Transverse colon (tissue), 4 donors: Measurements from ENCODE around the gene ATG101. TPM values are rescaled to one million over a fixed set of nuclear protein-coding genes. Genes with fewer than 3 reads are reported as not detected.
A peak's percentile ranks its signal among the peaks of the same experiment; 100 is the strongest.
"Not testable (repeated sequence)": the region's sequence is repeated elsewhere in the genome, so short reads cannot be mapped to it uniquely, and the experiment has no call there.

Experiments used
- DNase-seq: peaks from one replicate; pipeline ENCODE4 v3.0.0-alpha.2; 2019
- H3K27ac ChIP-seq, 4 donors: fragments of 200-600 bp; sonication (generic); 2 replicates each; pipeline ENCODE4 v1.5.1; 2016 to 2018; ENCODE audit warnings: inconsistent platforms in 4 of 4
- H3K27me3 ChIP-seq: fragments of 200-600 bp; sonication (generic); 2 replicates; pipeline ENCODE4 v1.5.1; 2017; ENCODE audit warnings: inconsistent platforms
- H3K36me3 ChIP-seq, 4 donors: fragments of 200-600 bp; sonication (generic); 2 replicates each; pipeline ENCODE4 v1.5.1; 2017 to 2019; ENCODE audit warnings: inconsistent platforms in 4 of 4
- H3K4me1 ChIP-seq, 4 donors: fragments of 200-600 bp; sonication (generic); 2 replicates each; pipeline ENCODE4 v1.5.1; 2017 to 2020; ENCODE audit warnings: inconsistent platforms in 4 of 4
- H3K4me3 ChIP-seq, 4 donors: fragments of 200-600 bp; sonication (generic); 1 replicate in 1 of 4; 2 replicates in 3 of 4; pipeline versions ENCODE4 v1.5.1 to v1.6.1; 2017 to 2019; ENCODE audit warnings: inconsistent platforms in 4 of 4
- H3K9me3 ChIP-seq, 2 donors: fragments of 200-600 bp; sonication (generic); 2 replicates each; pipeline ENCODE4 v1.5.1; 2017 to 2019; ENCODE audit warnings: inconsistent platforms in 2 of 2
- EP300 ChIP-seq: sonication (generic); formaldehyde crosslinking; IDR thresholded peaks from one replicate; pipeline ENCODE4 v1.6.1; 2017; ENCODE audit warnings: antibody characterized with exemption, low read depth
- POLR2A ChIP-seq: fragments of 450-650 bp; IDR thresholded peaks from one replicate; pipeline ENCODE4 v1.6.1; 2016; ENCODE audit warnings: antibody characterized with exemption, mild to moderate bottlenecking, moderate library complexity
- POLR2AphosphoS5 ChIP-seq, 3 donors: sonication (generic); formaldehyde crosslinking; IDR thresholded peaks; one replicate each; pipeline ENCODE4 v1.6.1; 2016; ENCODE audit warnings: antibody characterized with exemption in 3 of 3
- WGBS, 2 donors: methylation state at CpG; one replicate each; pipeline ENCODE4 v1.1.5; 2018; ENCODE audit warnings: low coverage in 1 of 2; 5-methylcytosine and 5-hydroxymethylcytosine counted together
- in situ Hi-C, 4 donors: fragments of 200-750 bp; cut with MboI; loops; one replicate each; pipeline versions ENCODE4 v1.15.0 to v1.15.1; 2017; ENCODE audit warnings: low sequenced_read_pairs in 3 of 4, low pct_ligation_motif_present in 1 of 4, low pct_unique_long_range_greater_than_20kb in 1 of 4
- intact Hi-C: fragments of 100-400 bp; cut with DNase I; formaldehyde crosslinking; loops from one replicate; pipeline ENCODE4 v1.15.1; 2023; ENCODE audit warnings: low total_unique reads
- total RNA-seq, 4 donors: library from RNA; depleted of rRNA; stranded (reverse); fragments of >200 nt; gene quantifications; one replicate each; pipeline ENCODE4 v1.1.0, GENCODE V29; 2016
- TF ChIP-seq, protein P1 (sequence below), 5 experiments: fragments of 200-600 bp in 3 of 5; fragments of 450-650 bp in 2 of 5; sonication (generic) in 3 of 5; IDR thresholded peaks; 1 replicate in 2 of 5; 2 replicates in 3 of 5; pipeline ENCODE4 v1.5.1; 2016 to 2017; ENCODE audit warnings: antibody characterized with exemption in 5 of 5, inconsistent platforms in 3 of 5, mild to moderate bottlenecking in 2 of 5, moderate library complexity in 1 of 5

The ATG101 gene
- total RNA-seq, 4 donors from 2014 or later, result 15.7 to 64.1 (median 51.6) TPM

DNA sequence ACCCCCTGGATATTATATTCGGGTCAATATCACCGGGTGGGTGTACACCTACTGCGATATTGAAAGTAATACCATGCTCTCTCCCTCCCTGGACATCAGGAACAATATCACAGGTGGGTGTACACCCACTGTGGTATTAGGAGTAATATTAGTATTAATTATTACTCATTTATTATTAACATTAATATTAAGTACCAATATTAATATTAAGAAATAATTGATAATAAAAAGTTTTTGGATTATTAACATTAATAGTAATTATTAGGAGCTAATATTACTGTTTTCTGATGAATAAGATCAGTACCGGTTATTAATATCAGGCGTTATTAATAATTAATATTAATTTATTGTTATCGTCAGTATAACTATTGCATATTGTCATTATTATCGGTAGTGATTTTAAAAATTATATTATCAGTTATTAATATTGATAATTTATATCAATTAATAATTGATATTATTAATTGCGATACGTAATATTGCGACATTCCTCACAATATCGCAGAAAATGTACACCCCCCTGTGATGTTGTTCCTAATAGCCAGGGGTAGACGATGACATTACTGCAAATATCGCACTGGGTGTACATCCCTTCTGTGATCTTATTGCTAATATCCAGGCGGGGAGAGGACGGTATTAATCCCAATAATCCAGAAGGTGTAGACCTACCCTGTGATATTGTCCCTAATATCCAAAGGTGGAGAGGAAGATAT is 26.7 kb downstream of the ATG101 start:
- DNase-seq, result no peak
- H3K27me3 ChIP-seq, result peaks cover 6% of the 10 kb centered on the region
- in situ Hi-C loops (no loop called here), intact Hi-C loops (no loop called here)
- no peak overlapping the region for H3K4me3 ChIP-seq
- H3K36me3 ChIP-seq, result no peaks in the 10 kb centered on the region
- TF ChIP-seq POLR2AphosphoS5 (IDR thresholded peaks at IDR 0.05) (no peak), EP300 (no peak), POLR2A (no peak)
- TF ChIP-seq, protein P1, sequence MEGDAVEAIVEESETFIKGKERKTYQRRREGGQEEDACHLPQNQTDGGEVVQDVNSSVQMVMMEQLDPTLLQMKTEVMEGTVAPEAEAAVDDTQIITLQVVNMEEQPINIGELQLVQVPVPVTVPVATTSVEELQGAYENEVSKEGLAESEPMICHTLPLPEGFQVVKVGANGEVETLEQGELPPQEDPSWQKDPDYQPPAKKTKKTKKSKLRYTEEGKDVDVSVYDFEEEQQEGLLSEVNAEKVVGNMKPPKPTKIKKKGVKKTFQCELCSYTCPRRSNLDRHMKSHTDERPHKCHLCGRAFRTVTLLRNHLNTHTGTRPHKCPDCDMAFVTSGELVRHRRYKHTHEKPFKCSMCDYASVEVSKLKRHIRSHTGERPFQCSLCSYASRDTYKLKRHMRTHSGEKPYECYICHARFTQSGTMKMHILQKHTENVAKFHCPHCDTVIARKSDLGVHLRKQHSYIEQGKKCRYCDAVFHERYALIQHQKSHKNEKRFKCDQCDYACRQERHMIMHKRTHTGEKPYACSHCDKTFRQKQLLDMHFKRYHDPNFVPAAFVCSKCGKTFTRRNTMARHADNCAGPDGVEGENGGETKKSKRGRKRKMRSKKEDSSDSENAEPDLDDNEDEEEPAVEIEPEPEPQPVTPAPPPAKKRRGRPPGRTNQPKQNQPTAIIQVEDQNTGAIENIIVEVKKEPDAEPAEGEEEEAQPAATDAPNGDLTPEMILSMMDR (IDR thresholded peaks at IDR 0.05), result no peak
- no peaks in the 10 kb centered on the region for H3K9me3 ChIP-seq
- WGBS, 2 donors, result 85 to 89% methylated on average over 15 of the region's 15 CpGs
- peaks cover 0 to 4% (median 0%) of the 10 kb centered on the region in 4 donors for H3K4me1 ChIP-seq
- H3K27ac ChIP-seq, result no peak overlapping the region

DNA sequence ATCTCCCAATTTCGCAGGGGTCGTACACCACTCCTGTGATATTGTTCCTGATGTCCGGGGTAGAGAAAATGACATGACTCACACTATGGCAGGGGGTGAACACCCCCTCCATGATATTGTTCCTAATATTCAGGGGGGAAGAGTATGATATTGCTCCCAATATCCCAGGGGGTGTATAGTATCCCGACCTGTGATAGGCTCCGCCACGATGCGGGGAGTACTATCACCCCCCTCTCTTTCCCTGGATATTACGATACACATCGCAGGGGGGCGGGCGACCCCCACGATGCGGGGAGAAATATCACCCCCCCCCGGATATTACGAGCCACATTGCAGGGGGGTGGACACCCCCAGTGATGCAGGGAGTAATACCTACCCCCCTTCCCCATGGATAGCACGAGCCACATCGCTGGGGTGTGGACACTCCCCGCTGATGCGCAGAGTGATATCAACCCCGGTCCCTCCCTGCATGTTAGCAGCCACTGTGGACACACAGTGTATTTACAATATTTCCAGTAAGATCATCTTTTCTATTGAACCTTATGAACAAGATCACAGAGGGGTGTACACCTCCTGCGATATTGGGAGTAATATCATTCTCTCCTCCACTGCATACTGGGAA is 27.4 kb downstream of the ATG101 start:
- WGBS, 2 donors, result 77 to 100% methylated on average over 4 to 21 of the region's 21 CpGs
- peaks cover 6% of the 10 kb centered on the region for H3K27me3 ChIP-seq
- H3K4me3 ChIP-seq, result no peak overlapping the region
- in situ Hi-C loops (no loop called here), intact Hi-C loops (no loop called here)
- no peaks in the 10 kb centered on the region for H3K9me3 ChIP-seq
- H3K27ac ChIP-seq, result no peak overlapping the region
- H3K36me3 ChIP-seq, result no peaks in the 10 kb centered on the region
- no peak for DNase-seq
- H3K4me1 ChIP-seq, result peaks cover 0 to 4% (median 0%) of the 10 kb centered on the region in 4 donors
- no peak for TF ChIP-seq POLR2A
- no peak for TF ChIP-seq POLR2AphosphoS5 (IDR thresholded peaks at IDR 0.05)
- TF ChIP-seq EP300, result no peak
- TF ChIP-seq, protein P1 (IDR thresholded peaks at IDR 0.05), result no peak

DNA sequence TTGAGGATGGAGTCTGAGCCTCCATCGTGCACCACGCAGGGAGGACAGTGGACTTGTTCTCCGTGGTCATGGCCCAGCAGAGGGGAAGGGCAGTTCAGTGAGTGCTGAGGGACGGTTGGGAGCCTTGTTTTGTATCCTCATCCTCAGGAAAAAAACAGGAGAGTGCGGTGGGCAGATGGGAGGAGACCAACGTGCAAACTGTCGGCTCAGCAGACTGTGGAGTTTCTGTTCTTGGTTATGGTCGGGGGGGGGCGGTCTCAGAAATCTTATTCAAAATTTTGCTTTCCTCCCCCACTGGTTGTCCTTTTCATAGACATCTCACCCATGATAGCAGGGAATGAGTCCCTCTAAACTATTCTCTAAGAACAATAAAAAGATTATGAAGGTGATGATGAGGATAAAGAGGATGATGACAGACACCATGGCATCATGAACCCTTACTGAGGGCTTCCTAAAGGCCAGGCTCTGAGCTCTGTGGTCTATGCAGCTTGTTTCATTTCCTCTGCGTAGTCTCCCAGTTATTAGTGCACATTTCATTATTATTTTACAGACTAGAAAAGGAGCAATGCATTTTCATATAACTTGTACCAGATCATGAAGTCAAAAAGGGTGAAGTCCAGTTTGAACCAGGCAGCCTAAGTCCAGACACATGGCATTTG is 34.8 kb downstream of the ATG101 start:
- H3K4me3 ChIP-seq, DNase-seq, H3K4me1 ChIP-seq, in situ Hi-C loops, H3K27ac ChIP-seq, H3K9me3 ChIP-seq, intact Hi-C loops, H3K36me3 ChIP-seq: not testable (repeated sequence)
- peaks cover 11% of the 10 kb centered on the region for H3K27me3 ChIP-seq
- WGBS, 2 donors, result 65 to 85% methylated on average over 5 to 10 of the region's 10 CpGs

DNA sequence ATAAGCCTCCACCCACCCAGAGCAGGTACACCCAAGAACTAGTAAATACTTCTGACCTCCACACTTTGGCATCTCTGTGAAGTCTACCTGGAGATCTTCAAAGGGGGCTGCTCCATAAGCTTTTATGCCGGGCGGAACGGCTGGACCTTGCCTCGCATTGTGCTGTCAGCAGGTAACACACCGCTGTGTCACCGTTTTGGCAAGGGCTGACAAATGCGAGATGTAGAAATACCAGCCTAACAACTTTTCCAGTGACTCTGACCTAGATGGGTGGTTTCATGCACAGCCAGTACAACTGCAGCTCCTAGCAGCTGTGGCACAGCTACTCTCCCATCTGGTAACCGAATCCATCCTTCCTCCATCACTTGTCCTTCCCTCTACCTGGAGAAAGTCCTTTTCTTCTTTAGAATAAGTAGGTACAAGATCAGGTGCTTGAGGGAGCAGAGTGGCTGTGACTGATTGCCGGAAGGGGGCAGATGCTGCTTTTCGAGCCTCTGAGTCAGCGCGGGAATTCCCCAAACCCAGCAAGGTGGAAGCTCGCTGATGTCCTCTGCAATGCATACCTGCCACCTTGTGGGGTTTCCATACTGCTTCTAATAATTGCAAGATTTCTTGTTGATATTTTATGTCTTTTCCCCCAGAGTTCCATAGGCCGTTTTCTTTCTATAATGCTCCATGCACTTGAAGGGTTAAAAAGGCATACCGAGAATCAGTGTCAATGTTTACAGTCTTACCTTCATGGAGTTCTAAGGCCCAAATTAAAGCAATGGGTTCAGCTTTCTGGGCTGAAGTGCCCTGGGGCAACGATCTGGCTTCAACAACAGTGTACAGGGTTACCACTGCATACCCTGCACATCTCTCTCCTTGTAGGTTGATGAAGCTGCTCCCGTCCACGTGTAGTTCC is 46.7 kb downstream of the ATG101 start:
- TF ChIP-seq POLR2AphosphoS5 (IDR thresholded peaks at IDR 0.05), result peak in 1 of 3 donors; percentile 35
- TF ChIP-seq, protein P1 (IDR thresholded peaks at IDR 0.05), result peak in 3 of 5 experiments; percentile 25 to 51 (median 31)
- H3K4me3 ChIP-seq, H3K27ac ChIP-seq, H3K27me3 ChIP-seq, H3K9me3 ChIP-seq, intact Hi-C loops, H3K36me3 ChIP-seq, in situ Hi-C loops: not testable (repeated sequence)
- peak; percentile 72 for DNase-seq
- H3K4me1 ChIP-seq, result peaks cover 4 to 21% (median 9%) of the 10 kb centered on the region in 4 donors
- 19 to 42% methylated on average over 6 to 18 of the region's 18 CpGs for WGBS, 2 donors

DNA sequence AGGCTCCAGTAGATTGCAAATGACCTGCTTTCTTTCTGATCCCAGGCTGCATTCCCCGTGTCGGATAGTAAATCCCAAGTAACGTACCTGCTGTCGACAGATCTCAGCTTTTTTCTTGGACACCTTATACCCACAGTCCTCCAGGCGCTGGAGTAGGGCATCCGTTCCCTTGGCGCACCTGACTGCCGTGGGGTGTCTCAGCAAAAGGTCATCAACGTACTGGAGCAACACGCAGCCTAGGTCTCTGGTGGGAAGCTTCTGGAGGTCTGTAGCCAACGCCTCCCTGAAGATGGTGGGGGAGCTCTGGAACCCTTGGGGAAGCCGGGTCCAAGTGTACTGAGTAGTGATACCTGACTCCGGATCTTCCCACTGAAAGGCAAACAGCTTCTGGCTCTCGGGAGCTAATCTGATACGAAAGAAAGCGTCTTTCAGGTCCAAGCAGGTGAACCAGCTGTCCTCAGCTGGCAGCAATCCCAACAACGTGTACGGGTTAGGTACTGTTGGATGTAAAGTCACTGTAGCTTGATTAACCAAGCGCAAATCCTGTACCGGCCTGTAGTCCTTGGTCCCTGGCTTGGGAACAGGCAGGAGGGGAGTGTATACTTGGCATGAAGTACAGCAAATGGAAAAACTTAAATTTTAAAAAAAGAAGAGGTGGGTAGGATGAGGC is 48.2 kb downstream of the ATG101 start:
- DNase-seq, in situ Hi-C loops, intact Hi-C loops, H3K4me3 ChIP-seq, H3K36me3 ChIP-seq, H3K27me3 ChIP-seq, H3K9me3 ChIP-seq, H3K27ac ChIP-seq: not testable (repeated sequence)
- H3K4me1 ChIP-seq, result peaks cover 4 to 21% (median 9%) of the 10 kb centered on the region in 4 donors
- 79 to 80% methylated on average over 5 to 19 of the region's 20 CpGs for WGBS, 2 donors
